CD14-positive monocyte (primary cell): ENCODE data around the gene TRABD2A. TPM values are rescaled to one million over a fixed set of nuclear protein-coding genes. Genes with fewer than 3 reads are reported as not detected.
"Not testable (repeated sequence)": the region's sequence is repeated elsewhere in the genome, so short reads cannot be mapped to it uniquely, and the experiment has no call there.

Experiments
- DNase-seq, 3 donors: peaks; one replicate each; pipeline ENCODE4 v3.0.0-alpha.2; 2011 to 2022
- H2AFZ ChIP-seq: 2 replicates; pipeline ENCODE4 v1.6.0; 2012; ENCODE audit warnings: mild to moderate bottlenecking, low read depth, low read length, inconsistent platforms; ENCODE audit not compliant: insufficient read depth, poor library complexity, severe bottlenecking
- H3K27ac ChIP-seq, 2 donors: 1 replicate in 1 of 2; 2 replicates in 1 of 2; pipeline ENCODE4 v1.5.1; 2012 to 2013; ENCODE audit warnings: low read length in 2 of 2, control low read depth in 1 of 2, inconsistent platforms in 1 of 2, low read depth in 1 of 2, mild to moderate bottlenecking in 1 of 2
- H3K27me3 ChIP-seq, 2 donors: one replicate each; pipeline versions ENCODE4 v1.6.0 to v1.6.1; 2011 to 2013; ENCODE audit warnings: low read length in 2 of 2; ENCODE audit not compliant: control insufficient read depth in 2 of 2, insufficient read depth in 2 of 2
- H3K36me3 ChIP-seq, 2 donors: replicated peaks in 1 of 2; 1 replicate in 1 of 2; 2 replicates in 1 of 2; pipeline versions ENCODE4 v1.5.1 to v1.6.1; 2012 to 2013; ENCODE audit warnings: low read length in 2 of 2, control low read depth in 1 of 2, inconsistent platforms in 1 of 2, mild to moderate bottlenecking in 1 of 2; ENCODE audit not compliant: insufficient read depth in 2 of 2, control insufficient read depth in 1 of 2
- H3K4me1 ChIP-seq, 2 donors: 1 replicate in 1 of 2; 2 replicates in 1 of 2; pipeline versions ENCODE4 v1.5.1 to v1.6.1; 2012 to 2013; ENCODE audit warnings: low read length in 2 of 2, control low read depth in 1 of 2, inconsistent platforms in 1 of 2, mild to moderate bottlenecking in 1 of 2, moderate library complexity in 1 of 2; ENCODE audit not compliant: insufficient read depth in 2 of 2, control insufficient read depth in 1 of 2
- H3K4me2 ChIP-seq: replicated peaks from 2 replicates; pipeline ENCODE3; 2012; ENCODE audit warnings: low read length, moderate library complexity, mild to moderate bottlenecking; ENCODE audit not compliant: poor library complexity, severe bottlenecking; ENCODE audit errors: extremely low read depth
- H3K4me3 ChIP-seq, 3 experiments: fragments of 200-600 bp in 1 of 3; sonication (generic) in 1 of 3; replicated peaks in 1 of 3; 1 replicate in 2 of 3; 2 replicates in 1 of 3; pipeline ENCODE4 v1.5.1; 2011 to 2013; ENCODE audit warnings: low read length in 3 of 3, mild to moderate bottlenecking in 3 of 3, control low read depth in 2 of 3, low read depth in 2 of 3, inconsistent platforms in 1 of 3, moderate library complexity in 1 of 3
- H3K79me2 ChIP-seq: 2 replicates; pipeline ENCODE4 v1.6.0; 2012; ENCODE audit warnings: mild to moderate bottlenecking, control low read depth, inconsistent platforms, low read length, moderate library complexity; ENCODE audit not compliant: insufficient read depth
- H3K9ac ChIP-seq: 2 replicates; pipeline ENCODE4 v1.6.0; 2017; ENCODE audit warnings: low read length, mild to moderate bottlenecking; ENCODE audit not compliant: insufficient read depth, poor library complexity, severe bottlenecking
- H3K9me3 ChIP-seq, 2 donors: replicated peaks in 1 of 2; 1 replicate in 1 of 2; 2 replicates in 1 of 2; pipeline versions ENCODE4 v1.5.1 to v1.6.1; 2012 to 2013; ENCODE audit warnings: low read length in 2 of 2, control low read depth in 1 of 2; ENCODE audit not compliant: control insufficient read depth in 1 of 2, insufficient read depth in 1 of 2
- H4K20me1 ChIP-seq: 2 replicates; pipeline ENCODE4 v1.6.0; 2012; ENCODE audit warnings: mild to moderate bottlenecking, low read length, control low read depth, moderate library complexity; ENCODE audit not compliant: insufficient read depth
- H3K27ac Mint-ChIP-seq, 7 donors: one replicate each; pipeline ENCODE4 v1.8.0; 2020; ENCODE audit warnings: mild to moderate bottlenecking in 7 of 7, mixed read lengths in 7 of 7, moderate library complexity in 6 of 7, inconsistent platforms in 2 of 7
- H3K27me3 Mint-ChIP-seq, 3 donors: one replicate each; pipeline ENCODE4 v1.8.0; 2021 to 2022; ENCODE audit warnings: low read depth in 3 of 3, mild to moderate bottlenecking in 3 of 3, mixed read lengths in 3 of 3, moderate library complexity in 3 of 3, inconsistent platforms in 1 of 3
- H3K36me3 Mint-ChIP-seq, 2 donors: one replicate each; pipeline ENCODE4 v1.8.0; 2020; ENCODE audit warnings: mixed read lengths in 2 of 2, inconsistent platforms in 1 of 2, mild to moderate bottlenecking in 1 of 2
- H3K4me1 Mint-ChIP-seq: one replicate; pipeline ENCODE4 v1.8.0; 2020; ENCODE audit warnings: mild to moderate bottlenecking, mixed read lengths
- H3K4me3 Mint-ChIP-seq, 2 donors: one replicate each; pipeline ENCODE4 v1.8.0; 2020; ENCODE audit warnings: mild to moderate bottlenecking in 2 of 2, mixed read lengths in 2 of 2, moderate library complexity in 1 of 2
- H3K9me3 Mint-ChIP-seq, 7 donors: one replicate each; pipeline ENCODE4 v1.8.0; 2020 to 2022; ENCODE audit warnings: mixed read lengths in 7 of 7, mild to moderate bottlenecking in 6 of 7, moderate library complexity in 6 of 7, inconsistent platforms in 2 of 7
- CTCF ChIP-seq: fragments of 200-600 bp; IDR thresholded peaks from one replicate; pipeline ENCODE4 v1.8.0; 2022; ENCODE audit warnings: antibody characterized with exemption, mild to moderate bottlenecking
- WGBS: methylation state at CpG from one replicate; pipeline ENCODE4 v1.1.5; 2013; ENCODE audit warnings: missing lambda C conversion rate; ENCODE audit not compliant: insufficient coverage; 5-methylcytosine and 5-hydroxymethylcytosine counted together
- intact Hi-C, 2 donors: fragments of 100-400 bp; cut with micrococcal nuclease; formaldehyde crosslinking; loops; one replicate each; pipeline versions ENCODE4 v1.15.0 to v1.15.1; 2023
- polyA plus RNA-seq, 3 donors: library from polyadenylated mRNA; depleted of rRNA in 1 of 3; unstranded in 2 of 3; stranded (reverse) in 1 of 3; fragments of 300-500 nt in 2 of 3; fragments of >200 nt in 1 of 3; fragmentation: Illumina TruSeq in 2 of 3; gene quantifications; 1 replicate in 2 of 3; 2 replicates in 1 of 3; pipeline ENCODE4 v1.2.3, GENCODE V29; 2012 to 2021

Gene TRABD2A
- polyA plus RNA-seq, 3 donors = 0.53 to 0.95 (median 0.79) TPM

- H3K27ac Mint-ChIP-seq, H3K79me2 ChIP-seq, H3K36me3 ChIP-seq, H3K4me3 ChIP-seq, H3K9ac ChIP-seq, H3K36me3 Mint-ChIP-seq, H3K4me3 Mint-ChIP-seq, intact Hi-C loops, H2AFZ ChIP-seq, H3K9me3 Mint-ChIP-seq, H3K4me2 ChIP-seq, H3K27me3 Mint-ChIP-seq, H3K9me3 ChIP-seq, H3K27ac ChIP-seq, DNase-seq, H3K27me3 ChIP-seq, H4K20me1 ChIP-seq: not testable (repeated sequence)
- H3K4me1 ChIP-seq = peaks cover 19 to 20% of the 10 kb centered on the region in 2 donors
- H3K4me1 Mint-ChIP-seq = peaks cover 20% of the 10 kb centered on the region
- WGBS = 100% methylated on average over 13 of the region's 24 CpGs
Measured at GRCh38 chr2:84915675-84916074, 34.8 kb upstream of the TRABD2A start.

- no peak overlapping the region for H3K27ac Mint-ChIP-seq
- Histone ChIP-seq H3K79me2 (no peaks in the 10 kb centered on the region), H3K4me2 (no peak overlapping the region), H2AFZ (no peak overlapping the region), H3K9me3 (no peaks in the 10 kb centered on the region), H3K4me3 (no peak overlapping the region), H3K4me1 (peaks cover 8 to 11% of the 10 kb centered on the region in 2 donors), H3K27ac (no peak overlapping the region), H4K20me1 (no peaks in the 10 kb centered on the region), H3K27me3 (no peaks in the 10 kb centered on the region), H3K36me3 (no peaks in the 10 kb centered on the region), H3K9ac (no peak overlapping the region)
- no peak overlapping the region for H3K4me3 Mint-ChIP-seq
- peaks cover 16% of the 10 kb centered on the region for H3K4me1 Mint-ChIP-seq
- intact Hi-C loops = no loop called here
- no peak for DNase-seq
- H3K36me3 Mint-ChIP-seq = peaks cover 8% of the 10 kb centered on the region in 2 donors
- H3K9me3 Mint-ChIP-seq = peaks cover 0 to 8% (median 0%) of the 10 kb centered on the region in 7 donors
- WGBS = no CpG with 5 or more reads among the region's 6 CpGs
- H3K27me3 Mint-ChIP-seq = peaks cover 0 to 2% (median 0%) of the 10 kb centered on the region in 3 donors
- no peak for TF ChIP-seq CTCF
Measured at GRCh38 chr2:84914334-84914733, 33.5 kb upstream of the TRABD2A start.
